GM23338 (cell line): ENCODE results near the gene FERMT3. TPM values are rescaled to one million over a fixed set of nuclear protein-coding genes. Genes with fewer than 3 reads are reported as not detected.

Experiments used
- ATAC-seq: fragments of 200-7000 bp; cut with Tn5 transposase; 3 replicates; pipeline ENCODE4 v1.9.1; 2020
- DNase-seq: peaks from one replicate; pipeline ENCODE4 v3.0.0-alpha.2; 2015; ENCODE audit warnings: low spot score
- H2AFZ ChIP-seq: fragments of 200-600 bp; sonication (generic); 2 replicates; pipeline ENCODE4 v1.8.0; 2016; ENCODE audit warnings: antibody characterized with exemption, mild to moderate bottlenecking, moderate library complexity
- H3F3A ChIP-seq: fragments of 200-600 bp; sonication (generic); replicated peaks from 2 replicates; pipeline ENCODE4 v1.8.0; 2017; ENCODE audit warnings: antibody characterized with exemption, mixed run types, low read depth
- H3K27ac ChIP-seq: fragments of 200-600 bp; sonication (generic); 2 replicates; pipeline ENCODE4 v1.6.1; 2016; ENCODE audit warnings: low read depth
- H3K27me3 ChIP-seq: fragments of 200-600 bp; sonication (generic); 2 replicates; pipeline ENCODE4 v1.8.0; 2016; ENCODE audit warnings: mild to moderate bottlenecking, mixed run types, moderate library complexity; ENCODE audit not compliant: insufficient read depth
- H3K36me3 ChIP-seq: fragments of 200-600 bp; sonication (generic); 2 replicates; pipeline ENCODE4 v1.8.0; 2016; ENCODE audit warnings: mild to moderate bottlenecking; ENCODE audit not compliant: insufficient read depth
- H3K4me1 ChIP-seq: fragments of 200-600 bp; sonication (generic); 2 replicates; pipeline ENCODE4 v1.8.0; 2016; ENCODE audit warnings: mild to moderate bottlenecking, moderate library complexity; ENCODE audit not compliant: insufficient read depth
- H3K4me2 ChIP-seq: fragments of 200-600 bp; sonication (generic); 2 replicates; pipeline ENCODE4 v1.7.1; 2017; ENCODE audit warnings: mixed run types
- H3K4me3 ChIP-seq: fragments of 200-600 bp; sonication (generic); 2 replicates; pipeline ENCODE4 v1.6.1; 2016; ENCODE audit warnings: mixed run types
- H3K79me2 ChIP-seq: fragments of 200-600 bp; sonication (generic); replicated peaks from 2 replicates; pipeline ENCODE4 v1.8.0; 2017; ENCODE audit warnings: mild to moderate bottlenecking; ENCODE audit not compliant: insufficient read depth
- H3K9me2 ChIP-seq: fragments of 200-600 bp; sonication (generic); 2 replicates; pipeline ENCODE4 v1.8.0; 2017; ENCODE audit not compliant: insufficient read depth
- H4K20me1 ChIP-seq: fragments of 200-600 bp; sonication (generic); replicated peaks from 2 replicates; pipeline ENCODE4 v1.8.0; 2017; ENCODE audit warnings: mild to moderate bottlenecking; ENCODE audit not compliant: insufficient read depth
- H3K27ac Mint-ChIP-seq: 2 replicates; pipeline ENCODE4 v1.8.0; 2020; ENCODE audit warnings: inconsistent platforms, mild to moderate bottlenecking, moderate library complexity, mixed read lengths
- H3K27me3 Mint-ChIP-seq: 3 replicates; pipeline ENCODE4 v1.8.0; 2022; ENCODE audit warnings: low read depth, mild to moderate bottlenecking, moderate library complexity, mixed read lengths, inconsistent platforms; ENCODE audit not compliant: insufficient read depth, poor library complexity
- H3K36me3 Mint-ChIP-seq: 3 replicates; pipeline ENCODE4 v1.8.0; 2021; ENCODE audit warnings: low read depth, mild to moderate bottlenecking, inconsistent platforms, moderate library complexity, mixed read lengths
- H3K4me1 Mint-ChIP-seq: 3 replicates; pipeline ENCODE4 v1.8.0; 2020; ENCODE audit warnings: mild to moderate bottlenecking, inconsistent platforms, mixed read lengths
- H3K4me3 Mint-ChIP-seq: 3 replicates; pipeline ENCODE4 v1.8.0; 2021; ENCODE audit warnings: moderate library complexity, mild to moderate bottlenecking, inconsistent platforms, mixed read lengths
- H3K9me3 Mint-ChIP-seq: 3 replicates; pipeline ENCODE4 v1.8.0; 2020; ENCODE audit warnings: moderate library complexity, mild to moderate bottlenecking, inconsistent platforms, mixed read lengths
- CREB1 ChIP-seq: fragments of 250-450 bp; sonication (Bioruptor Pico); IDR thresholded peaks from 2 replicates; pipeline ENCODE4 v1.5.0; 2020; ENCODE audit warnings: low read depth, mild to moderate bottlenecking, moderate library complexity
- CTCF ChIP-seq, 2 experiments: fragments of 200-600 bp in 1 of 2; sonication (generic) in 1 of 2; conservative IDR thresholded peaks; 2 replicates each; pipeline versions ENCODE4 v1.5.1 to v1.6.1; 2016 to 2017; ENCODE audit warnings: antibody characterized with exemption in 2 of 2, low read depth in 2 of 2, mild to moderate bottlenecking in 2 of 2, moderate library complexity in 1 of 2
- ETS1 ChIP-seq: IDR thresholded peaks from 2 replicates; pipeline ENCODE4 v1.6.1; 2016; ENCODE audit warnings: antibody characterized with exemption
- EZH2 ChIP-seq: fragments of 200-600 bp; sonication (generic); IDR thresholded peaks from one replicate; pipeline ENCODE4 v1.8.0; 2017; ENCODE audit warnings: antibody characterized with exemption, mild to moderate bottlenecking, low read depth; ENCODE audit not compliant: unreplicated experiment
- EZH2phosphoT487 ChIP-seq: fragments of 200-600 bp; sonication (generic); IDR thresholded peaks from one replicate; pipeline ENCODE4 v1.8.1; 2018; ENCODE audit warnings: antibody characterized with exemption; ENCODE audit not compliant: unreplicated experiment
- JUNB ChIP-seq: IDR thresholded peaks from one replicate; pipeline ENCODE4 v1.6.1; 2016; ENCODE audit warnings: antibody characterized with exemption; ENCODE audit not compliant: unreplicated experiment
- NANOG ChIP-seq: IDR thresholded peaks from 2 replicates; pipeline ENCODE4 v1.6.1; 2016; ENCODE audit warnings: antibody characterized with exemption, borderline replicate concordance
- POLR2AphosphoS5 ChIP-seq: IDR thresholded peaks from 2 replicates; pipeline ENCODE4 v1.6.1; 2016; ENCODE audit warnings: antibody characterized with exemption, low read depth
- REST ChIP-seq: IDR thresholded peaks from one replicate; pipeline ENCODE4 v1.6.1; 2018; ENCODE audit warnings: antibody characterized with exemption; ENCODE audit not compliant: unreplicated experiment
- STAT1 ChIP-seq: IDR thresholded peaks from one replicate; pipeline ENCODE4 v1.6.1; 2016; ENCODE audit warnings: antibody characterized with exemption; ENCODE audit not compliant: unreplicated experiment
- ZNF331 ChIP-seq: fragments of 250-450 bp; sonication (Bioruptor Pico); IDR thresholded peaks from 2 replicates; pipeline ENCODE4 v1.5.0; 2020; ENCODE audit warnings: low read depth, mild to moderate bottlenecking, moderate library complexity
- polyA plus RNA-seq: library from polyadenylated mRNA; unstranded; fragments of >200 nt; fragmentation: Nextera tagmentation; extraction: Ambion mirVana; gene quantifications from 2 replicates; pipeline ENCODE4 v1.2.1, GENCODE V29; 2016
- total RNA-seq: library from RNA; depleted of rRNA; stranded (reverse); fragments of >200 nt; shearing (Covaris generic); gene quantifications from 2 replicates; pipeline ENCODE4 v1.2.3, GENCODE V29; 2014

FERMT3 gene
- total and polyA plus RNA-seq, 2 experiments from 2014 or later, result 1.5 to 1.6 TPM

- DNase-seq, result no peak
- Mint-ChIP-seq H3K4me3 (no peak overlapping the region; the same call in 2 of the 3 replicates), H3K4me1 (peaks cover 11% of the 10 kb centered on the region), H3K27me3 (peaks cover 14% of the 10 kb centered on the region), H3K27ac (no peak overlapping the region), H3K9me3 (no peaks in the 10 kb centered on the region), H3K36me3 (peaks cover 33% of the 10 kb centered on the region)
- TF ChIP-seq CTCF (conservative IDR thresholded peaks at IDR 0.05; ENCODE audit: low read depth in 2 of 2), result no peak
- Histone ChIP-seq H3K4me2 (no peak overlapping the region), H4K20me1 (peaks cover 7% of the 10 kb centered on the region), H3K27me3 (no peaks in the 10 kb centered on the region), H3K79me2 (no peaks in the 10 kb centered on the region), H3K9me2 (no peaks in the 10 kb centered on the region), H3K36me3 (peaks cover 7% of the 10 kb centered on the region), H3K4me1 (no peaks in the 10 kb centered on the region; the same call in 1 of the 2 replicates), H3K4me3 (no peak overlapping the region), H3F3A (peaks cover 16% of the 10 kb centered on the region), H3K27ac (0 out of 2 replicates have a peak overlapping the region, but pooled peaks have one; percentile 26), H2AFZ (no peak overlapping the region)
- ATAC-seq, result no peak
Observed at GRCh38 chr11:64208796-64209562, 2.5 kb downstream of the FERMT3 start.

GRCh38 chr11:64209563-64209843 is 3.0 kb downstream of the FERMT3 start:
- no peak for ATAC-seq
- no peaks in the 10 kb centered on the region; the same call in 1 of the 2 replicates for H3K4me1 ChIP-seq
- Mint-ChIP-seq H3K9me3 (no peaks in the 10 kb centered on the region), H3K4me3 (no peak overlapping the region), H3K27ac (no peak overlapping the region), H3K4me1 (peaks cover 6% of the 10 kb centered on the region), H3K36me3 (peaks cover 30% of the 10 kb centered on the region), H3K27me3 (peaks cover 12% of the 10 kb centered on the region)
- H3K36me3 ChIP-seq, result peaks cover 7% of the 10 kb centered on the region
- H3K9me2 ChIP-seq, result no peaks in the 10 kb centered on the region
- no peaks in the 10 kb centered on the region for H3K79me2 ChIP-seq
- no peak overlapping the region for H3K4me2 ChIP-seq
- peaks cover 12% of the 10 kb centered on the region; the same call in 1 of the 2 replicates for H3F3A ChIP-seq
- H3K27me3 ChIP-seq, result no peaks in the 10 kb centered on the region
- 0 out of 2 replicates have a peak overlapping the region, but pooled peaks have one; percentile 26 for H3K27ac ChIP-seq
- no peak for DNase-seq
- peaks cover 7% of the 10 kb centered on the region; the same call in 1 of the 2 replicates for H4K20me1 ChIP-seq
- no peak overlapping the region for H2AFZ ChIP-seq
- no peak overlapping the region for H3K4me3 ChIP-seq
- TF ChIP-seq CREB1 (CRISPR knock-in tag) (no peak), EZH2 (no peak), POLR2AphosphoS5 (no peak), EZH2phosphoT487 (no peak), JUNB (no peak), REST (no peak), STAT1 (no peak), NANOG (no peak), ZNF331 (CRISPR knock-in tag) (no peak), ETS1 (no peak), CTCF (conservative IDR thresholded peaks at IDR 0.05; ENCODE audit: low read depth in 2 of 2) (no peak)
